Upper lobe of left lung (tissue), 6 donors: ENCODE data around the gene AFF1. TPM values are rescaled to one million over a fixed set of nuclear protein-coding genes. Genes with fewer than 3 reads are reported as not detected.

ENCODE experiments used
- ATAC-seq, 2 donors: fragments of 200-7000 bp; cut with Tn5 transposase; one replicate each; pipeline ENCODE4 v1.9.1; 2022; ENCODE audit warnings: mild to moderate bottlenecking in 2 of 2, moderate library complexity in 2 of 2; ENCODE audit not compliant: low FRiP score in 2 of 2
- DNase-seq, 2 donors: peaks; one replicate each; pipeline ENCODE4 v3.0.0-alpha.2; 2019 to 2020
- H3K27ac ChIP-seq, 4 donors: fragments of 200-600 bp; sonication (generic); one replicate each; pipeline ENCODE4 v1.5.1; 2016 to 2019
- H3K27me3 ChIP-seq, 4 donors: fragments of 200-600 bp; sonication (generic); one replicate each; pipeline ENCODE4 v1.5.1; 2017 to 2019
- H3K36me3 ChIP-seq, 4 donors: fragments of 200-600 bp; sonication (generic); one replicate each; pipeline ENCODE4 v1.5.1; 2016 to 2019
- H3K4me1 ChIP-seq, 4 donors: fragments of 200-600 bp; sonication (generic); one replicate each; pipeline ENCODE4 v1.5.1; 2018 to 2019
- H3K4me3 ChIP-seq, 4 donors: fragments of 200-600 bp; sonication (generic); one replicate each; pipeline ENCODE4 v1.5.1; 2017 to 2019; ENCODE audit warnings: mild to moderate bottlenecking in 2 of 4, moderate library complexity in 1 of 4
- H3K9me3 ChIP-seq, 4 donors: fragments of 200-600 bp; sonication (generic); one replicate each; pipeline ENCODE4 v1.5.1; 2018 to 2019
- EP300 ChIP-seq, 4 donors: sonication (generic); formaldehyde crosslinking; IDR thresholded peaks; one replicate each; pipeline ENCODE4 v1.5.1; 2017; ENCODE audit warnings: antibody characterized with exemption in 4 of 4, control low read depth in 2 of 4
- POLR2A ChIP-seq, 4 donors: fragments of 450-650 bp; IDR thresholded peaks; one replicate each; pipeline ENCODE4 v1.5.1; 2016 to 2017; ENCODE audit warnings: antibody characterized with exemption in 4 of 4, mild to moderate bottlenecking in 2 of 4
- POLR2AphosphoS5 ChIP-seq, 2 donors: sonication (generic); formaldehyde crosslinking; IDR thresholded peaks; one replicate each; pipeline ENCODE4 v1.5.1; 2017; ENCODE audit warnings: antibody characterized with exemption in 2 of 2
- WGBS, 2 donors: methylation state at CpG; one replicate each; pipeline ENCODE4 v1.1.5; 2017 to 2018; 5-methylcytosine and 5-hydroxymethylcytosine counted together
- total RNA-seq, 6 donors: library from RNA; depleted of rRNA in 4 of 6; stranded (reverse); fragments of >200 nt in 4 of 6; gene quantifications; one replicate each; pipeline versions ENCODE4 v1.1.0 to v1.2.1, GENCODE V29; 2016 to 2021
- TF ChIP-seq, protein P1 (sequence below), 6 experiments: fragments of 450-650 bp in 4 of 6; fragments of 200-600 bp in 2 of 6; sonication (generic) in 2 of 6; IDR thresholded peaks; one replicate each; pipeline ENCODE4 v1.5.1; 2016 to 2019; ENCODE audit warnings: antibody characterized with exemption in 6 of 6
- donor health status: DM: no; HTN: no; CAD: no; lungs with moderate emphysema.
- donor health status: DM: no; HTN: yes; CAD: no; lungs with severe emphysema.

The AFF1 gene
- total RNA-seq, 6 donors from 2014 or later: 45.5 to 124 (median 83.9) TPM

DNA sequence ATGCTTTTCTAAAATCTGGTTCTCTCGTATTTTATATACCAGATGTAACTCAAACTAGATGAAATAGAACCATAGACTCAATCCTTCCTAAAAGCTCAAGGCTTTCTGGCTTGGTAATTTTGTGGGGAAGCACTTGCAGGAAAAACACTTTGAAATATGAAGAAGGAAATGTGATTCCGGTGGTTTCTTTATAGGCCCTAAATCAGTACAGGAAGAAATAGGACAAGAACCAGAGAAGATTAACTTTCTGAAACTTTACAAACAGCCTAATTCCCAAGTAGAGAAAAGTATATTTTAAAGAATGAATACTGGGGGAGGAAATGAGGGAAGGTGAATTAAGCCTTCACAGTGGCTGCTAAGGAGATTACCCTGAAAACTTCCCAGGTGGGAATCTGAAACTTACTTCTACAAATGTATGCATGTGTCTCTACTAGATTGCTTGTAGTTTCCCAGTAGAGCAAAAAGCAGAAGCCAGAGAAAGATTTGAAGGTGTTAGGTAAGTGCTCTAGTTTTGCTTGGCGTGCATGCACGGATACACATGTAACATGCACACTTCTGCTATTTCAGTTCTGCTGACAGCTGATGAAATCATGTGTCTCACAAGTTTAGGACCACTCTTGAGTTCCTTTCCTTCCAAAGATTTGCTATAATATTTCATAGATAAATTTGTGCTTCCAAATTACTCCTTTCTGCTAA, 92.1 kb downstream of the AFF1 start:
- 33 to 37% methylated on average over 4 of the region's 4 CpGs for WGBS, 2 donors
- Histone ChIP-seq H3K36me3 (no peaks in the 10 kb centered on the region), H3K4me3 (no peak overlapping the region), H3K27ac (peak overlapping the region in 3 of 4 donors; percentile 42 to 69 (median 58)), H3K4me1 (peaks cover 66 to 88% (median 84%) of the 10 kb centered on the region in 4 donors), H3K9me3 (no peaks in the 10 kb centered on the region), H3K27me3 (no peaks in the 10 kb centered on the region)
- ATAC-seq (peak in 1 of 2 donors; percentile 19), DNase-seq (peak in 1 of 2 donors; percentile 50)
- no peak for TF ChIP-seq POLR2AphosphoS5 (IDR thresholded peaks at IDR 0.05)
- TF ChIP-seq EP300 (IDR thresholded peaks at IDR 0.05): no peak
- TF ChIP-seq POLR2A (IDR thresholded peaks at IDR 0.05): no peak
- TF ChIP-seq, protein P1, sequence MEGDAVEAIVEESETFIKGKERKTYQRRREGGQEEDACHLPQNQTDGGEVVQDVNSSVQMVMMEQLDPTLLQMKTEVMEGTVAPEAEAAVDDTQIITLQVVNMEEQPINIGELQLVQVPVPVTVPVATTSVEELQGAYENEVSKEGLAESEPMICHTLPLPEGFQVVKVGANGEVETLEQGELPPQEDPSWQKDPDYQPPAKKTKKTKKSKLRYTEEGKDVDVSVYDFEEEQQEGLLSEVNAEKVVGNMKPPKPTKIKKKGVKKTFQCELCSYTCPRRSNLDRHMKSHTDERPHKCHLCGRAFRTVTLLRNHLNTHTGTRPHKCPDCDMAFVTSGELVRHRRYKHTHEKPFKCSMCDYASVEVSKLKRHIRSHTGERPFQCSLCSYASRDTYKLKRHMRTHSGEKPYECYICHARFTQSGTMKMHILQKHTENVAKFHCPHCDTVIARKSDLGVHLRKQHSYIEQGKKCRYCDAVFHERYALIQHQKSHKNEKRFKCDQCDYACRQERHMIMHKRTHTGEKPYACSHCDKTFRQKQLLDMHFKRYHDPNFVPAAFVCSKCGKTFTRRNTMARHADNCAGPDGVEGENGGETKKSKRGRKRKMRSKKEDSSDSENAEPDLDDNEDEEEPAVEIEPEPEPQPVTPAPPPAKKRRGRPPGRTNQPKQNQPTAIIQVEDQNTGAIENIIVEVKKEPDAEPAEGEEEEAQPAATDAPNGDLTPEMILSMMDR (IDR thresholded peaks at IDR 0.05): no peak

DNA sequence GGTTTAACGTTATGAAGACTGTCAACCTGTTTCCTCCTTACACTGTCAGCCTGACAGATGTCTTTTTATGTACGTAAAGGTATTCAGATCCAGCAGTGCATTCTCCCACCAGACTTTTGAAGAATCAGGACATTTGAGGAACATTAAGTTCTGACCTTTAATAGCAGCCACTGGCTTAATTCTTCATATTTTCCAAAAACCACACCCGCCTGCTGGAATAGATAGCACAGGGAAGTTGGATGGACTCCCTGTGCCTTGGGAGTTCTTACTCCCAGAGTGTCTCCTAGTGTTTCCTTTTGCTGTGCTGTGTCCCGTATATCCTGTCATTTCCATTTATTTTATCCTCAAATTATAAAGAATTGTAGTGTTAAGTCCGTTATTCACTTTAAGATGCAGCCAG, 94.5 kb downstream of the AFF1 start:
- H3K4me1 ChIP-seq: peaks cover 85 to 97% (median 91%) of the 10 kb centered on the region in 4 donors
- TF ChIP-seq POLR2AphosphoS5 (IDR thresholded peaks at IDR 0.05) (peak in 1 of 2 donors; percentile 11), POLR2A (IDR thresholded peaks at IDR 0.05) (no peak), EP300 (IDR thresholded peaks at IDR 0.05) (peak in 2 of 4 donors; percentile 87 to 90)
- TF ChIP-seq, protein P1 (IDR thresholded peaks at IDR 0.05): no peak

DNA sequence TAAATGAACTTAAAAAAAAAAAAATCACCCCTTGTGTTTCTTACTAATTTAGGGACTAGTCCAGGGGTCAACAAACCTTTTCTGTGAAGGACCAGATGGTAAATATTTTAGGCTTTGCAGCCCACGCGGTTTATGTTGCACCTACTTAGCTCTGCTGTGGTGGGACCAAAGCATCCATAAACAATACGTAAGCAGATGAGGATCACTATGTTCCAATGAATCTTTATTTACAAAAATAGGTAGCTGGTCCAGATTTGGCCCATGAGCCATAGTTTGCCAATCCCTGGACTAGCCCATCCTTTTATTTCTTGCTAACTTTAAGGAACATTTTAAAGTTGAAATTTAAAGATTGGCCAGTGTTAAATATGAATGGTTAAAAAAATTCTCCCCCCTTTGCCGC, 95.3 kb downstream of the AFF1 start:
- 79 to 83% methylated on average over 4 of the region's 4 CpGs for WGBS, 2 donors
- ATAC-seq (no peak), DNase-seq (no peak)
- Histone ChIP-seq H3K36me3 (no peaks in the 10 kb centered on the region), H3K4me3 (no peak overlapping the region), H3K27me3 (no peaks in the 10 kb centered on the region), H3K4me1 (peaks cover 78 to 94% (median 89%) of the 10 kb centered on the region in 4 donors), H3K27ac (peak overlapping the region; percentile 43 to 78 (median 68)), H3K9me3 (no peaks in the 10 kb centered on the region)
- TF ChIP-seq POLR2A (IDR thresholded peaks at IDR 0.05): no peak
- TF ChIP-seq, protein P1 (IDR thresholded peaks at IDR 0.05): no peak
- TF ChIP-seq POLR2AphosphoS5 (IDR thresholded peaks at IDR 0.05): no peak
- no peak for TF ChIP-seq EP300 (IDR thresholded peaks at IDR 0.05)

More for the DNA sequence above, 94.5 kb downstream of the AFF1 start:
- no peak overlapping the region for H3K4me3 ChIP-seq
- no peaks in the 10 kb centered on the region for H3K36me3 ChIP-seq
- H3K27me3 ChIP-seq: no peaks in the 10 kb centered on the region
- ATAC-seq: peak in 1 of 2 donors; percentile 75
- peak overlapping the region; percentile 43 to 78 (median 68) for H3K27ac ChIP-seq
- WGBS, 2 donors: 54 to 62% methylated on average over 5 of the region's 5 CpGs
- no peak for DNase-seq
- no peaks in the 10 kb centered on the region for H3K9me3 ChIP-seq

DNA sequence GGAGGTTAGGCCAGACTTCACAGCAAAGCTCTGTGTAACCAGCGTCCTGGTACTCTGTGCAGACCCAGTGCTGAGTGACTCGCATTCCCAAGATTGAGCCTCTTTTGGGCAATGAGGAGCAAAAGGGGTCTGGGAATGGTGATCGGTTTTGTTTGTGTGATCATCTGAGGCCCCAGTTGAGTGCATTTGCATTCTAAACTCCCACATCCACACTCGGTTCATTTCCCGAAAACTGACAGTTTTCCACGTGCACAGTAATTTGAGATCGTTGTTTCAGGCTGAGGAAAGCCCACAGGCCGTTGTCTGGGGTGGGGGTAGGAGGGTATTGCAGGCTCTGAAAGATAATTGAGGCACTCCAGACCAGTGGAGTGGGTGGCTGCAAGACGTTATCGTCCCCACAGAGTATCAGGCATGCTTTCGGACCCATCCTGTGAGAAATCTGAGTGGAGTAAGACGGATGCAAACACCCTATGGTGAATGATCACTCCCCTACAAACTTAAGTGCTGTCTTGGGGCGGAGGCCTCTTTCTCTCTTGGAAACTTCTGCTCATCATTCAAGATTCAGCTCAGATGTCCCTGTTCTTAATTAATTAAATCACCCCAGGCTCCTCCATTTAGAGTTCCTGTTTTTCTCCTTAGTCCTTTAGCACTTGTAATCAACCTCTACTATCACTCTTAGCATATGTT, 96.1 kb downstream of the AFF1 start:
- no peak overlapping the region for H3K4me3 ChIP-seq
- no peak for DNase-seq
- peak overlapping the region; percentile 43 to 78 (median 68) for H3K27ac ChIP-seq
- H3K27me3 ChIP-seq: no peaks in the 10 kb centered on the region
- peaks cover 73 to 93% (median 88%) of the 10 kb centered on the region in 4 donors for H3K4me1 ChIP-seq
- no peaks in the 10 kb centered on the region for H3K9me3 ChIP-seq
- TF ChIP-seq EP300 (IDR thresholded peaks at IDR 0.05) (no peak), POLR2A (IDR thresholded peaks at IDR 0.05) (no peak)
- 53 to 60% methylated on average over 13 of the region's 13 CpGs for WGBS, 2 donors
- ATAC-seq: peak in 1 of 2 donors; percentile 35
- H3K36me3 ChIP-seq: no peaks in the 10 kb centered on the region

DNA sequence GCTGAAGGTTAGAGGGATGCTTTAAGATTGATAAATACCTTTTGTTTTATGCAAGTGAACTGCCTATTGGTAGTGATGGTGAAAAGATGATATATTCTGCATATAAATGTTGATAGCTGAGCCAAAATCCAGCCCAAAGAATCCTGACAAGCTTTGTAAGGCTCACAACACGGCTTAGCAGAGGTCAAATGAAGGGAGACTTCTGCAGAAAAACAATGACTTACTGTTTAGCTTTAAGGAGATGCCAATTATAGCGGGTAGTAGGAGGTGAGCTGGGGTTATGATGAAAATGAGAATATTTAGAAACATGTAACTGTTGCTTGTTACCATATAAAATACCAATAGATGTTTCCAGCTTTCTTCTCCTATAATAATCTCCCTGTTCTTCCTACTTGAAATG, 97.1 kb downstream of the AFF1 start:
- WGBS, 2 donors: 19 to 30% methylated on average over 2 of the region's 2 CpGs

More for the DNA sequence above, 97.1 kb downstream of the AFF1 start:
- Histone ChIP-seq H3K9me3 (no peaks in the 10 kb centered on the region), H3K27me3 (no peaks in the 10 kb centered on the region), H3K4me3 (no peak overlapping the region), H3K36me3 (no peaks in the 10 kb centered on the region), H3K4me1 (peaks cover 74 to 93% (median 89%) of the 10 kb centered on the region in 4 donors), H3K27ac (peak overlapping the region in 3 of 4 donors; percentile 43 to 78 (median 74))
- DNase-seq (no peak), ATAC-seq (no peak)
- TF ChIP-seq, protein P1 (IDR thresholded peaks at IDR 0.05): no peak
- TF ChIP-seq POLR2AphosphoS5 (IDR thresholded peaks at IDR 0.05) (no peak), EP300 (IDR thresholded peaks at IDR 0.05) (no peak), POLR2A (IDR thresholded peaks at IDR 0.05) (no peak)
